SK-N-SH (cell line): ENCODE measurements around the gene ANKRD9. TPM values are rescaled to one million over a fixed set of nuclear protein-coding genes. Genes with fewer than 3 reads are reported as not detected.

ENCODE experiments used
- CTCF ChIA-PET: fragments of 300-600, 350-600 bp; formaldehyde crosslinking; extraction: SDS; loops from one replicate; lab custom pipeline; 2021; lab: Yijun Ruan, JAX
- POLR2A ChIA-PET: fragments of 350-600 bp; sonication (Branson Sonifier 250); formaldehyde crosslinking; extraction: SDS; loops from one replicate; lab custom pipeline; 2020; ENCODE audit warnings: antibody characterized with exemption, inconsistent platforms; lab: Yijun Ruan, JAX
- DNase-seq: peaks from one replicate; pipeline ENCODE4 v3.0.0; 2012
- H2AFZ ChIP-seq: fragments of 200-600 bp; sonication (generic); 2 replicates; pipeline ENCODE4 v1.8.1; 2016; ENCODE audit warnings: antibody characterized with exemption, mild to moderate bottlenecking, low read depth
- H3F3A ChIP-seq: fragments of 200-600 bp; sonication (generic); replicated peaks from 2 replicates; pipeline ENCODE3; 2016; ENCODE audit warnings: antibody characterized with exemption, mild to moderate bottlenecking; ENCODE audit not compliant: insufficient read depth
- H3K27ac ChIP-seq, 2 experiments: fragments of 200-500 bp in 1 of 2; fragments of 200-600 bp in 1 of 2; sonication (Bioruptor generic) in 1 of 2; sonication (generic), shearing (Covaris generic) in 1 of 2; 2 replicates each; pipeline versions ENCODE4 v1.5.1 to v1.6.1; 2014 to 2016; ENCODE audit warnings: low read depth in 2 of 2, inconsistent platforms in 1 of 2, low read length in 1 of 2, mild to moderate bottlenecking in 1 of 2, mixed read lengths in 1 of 2
- H3K27me3 ChIP-seq: fragments of 200-600 bp; sonication (generic), shearing (Covaris generic); 2 replicates; pipeline ENCODE4 v1.6.1; 2016; ENCODE audit warnings: mixed run types; ENCODE audit not compliant: insufficient read depth
- H3K36me3 ChIP-seq, 2 experiments: fragments of 200-500 bp in 1 of 2; fragments of 200-600 bp in 1 of 2; sonication (Bioruptor generic) in 1 of 2; sonication (generic) in 1 of 2; replicated peaks in 1 of 2; 2 replicates each; pipeline versions ENCODE3 to v1.5.1; 2014 to 2016; ENCODE audit warnings: low read length in 1 of 2, mild to moderate bottlenecking in 1 of 2; ENCODE audit not compliant: insufficient read depth in 2 of 2, control insufficient read depth in 1 of 2
- H3K4me1 ChIP-seq, 2 experiments: fragments of 200-500 bp in 1 of 2; fragments of 200-600 bp in 1 of 2; sonication (Bioruptor generic) in 1 of 2; sonication (generic), shearing (Covaris generic) in 1 of 2; 2 replicates each; pipeline versions ENCODE4 v1.5.1 to v1.6.1; 2014 to 2016; ENCODE audit warnings: low read depth in 1 of 2, low read length in 1 of 2, mixed run types in 1 of 2; ENCODE audit not compliant: insufficient read depth in 2 of 2, control insufficient read depth in 1 of 2
- H3K4me2 ChIP-seq: fragments of 200-600 bp; sonication (generic), shearing (Covaris generic); 2 replicates; pipeline ENCODE4 v1.6.1; 2017; ENCODE audit warnings: mixed run types
- H3K4me3 ChIP-seq, 2 experiments: fragments of 200-500 bp in 1 of 2; fragments of 200-600 bp in 1 of 2; sonication (Bioruptor generic) in 1 of 2; sonication (generic), shearing (Covaris generic) in 1 of 2; 2 replicates each; pipeline versions ENCODE4 v1.5.1 to v1.8.1; 2014 to 2016; ENCODE audit warnings: low read depth in 2 of 2, inconsistent platforms in 1 of 2, low read length in 1 of 2, mild to moderate bottlenecking in 1 of 2, mixed read lengths in 1 of 2, moderate library complexity in 1 of 2
- H3K79me2 ChIP-seq: fragments of 200-600 bp; sonication (generic); 2 replicates; pipeline ENCODE4 v1.8.1; 2017; ENCODE audit warnings: mild to moderate bottlenecking; ENCODE audit not compliant: insufficient read depth
- H3K9ac ChIP-seq: fragments of 200-600 bp; sonication (generic); 2 replicates; pipeline ENCODE4 v1.6.1; 2017; ENCODE audit warnings: mixed run types
- H3K9me2 ChIP-seq: fragments of 200-600 bp; sonication (generic); 2 replicates; pipeline ENCODE4 v1.6.1; 2017; ENCODE audit warnings: mixed run types
- H3K9me3 ChIP-seq: fragments of 200-600 bp; sonication (generic); 2 replicates; pipeline ENCODE4 v1.6.1; 2017; ENCODE audit warnings: mixed run types, mild to moderate bottlenecking, moderate library complexity
- H4K20me1 ChIP-seq: fragments of 200-600 bp; sonication (generic); 2 replicates; pipeline ENCODE4 v1.6.1; 2017; ENCODE audit warnings: mild to moderate bottlenecking, mixed run types; ENCODE audit not compliant: insufficient read depth
- ELF1 ChIP-seq: IDR thresholded peaks from 2 replicates; pipeline ENCODE4 v1.4.0; 2012
- EP300 ChIP-seq, 2 experiments: IDR thresholded peaks; 2 replicates each; pipeline versions ENCODE4 v1.4.0 to v1.6.1; 2012; ENCODE audit warnings: borderline replicate concordance in 1 of 2, low read depth in 1 of 2, low read length in 1 of 2
- FOSL2 ChIP-seq: IDR thresholded peaks from 2 replicates; pipeline ENCODE4 v1.4.0; 2012; ENCODE audit warnings: low read depth, mild to moderate bottlenecking, moderate library complexity, borderline replicate concordance
- GATA2 ChIP-seq: sonication (generic); formaldehyde crosslinking; IDR thresholded peaks from 2 replicates; pipeline ENCODE4 v1.5.0; 2020; ENCODE audit warnings: mild to moderate bottlenecking, missing genetic modification reagents
- JUND ChIP-seq: IDR thresholded peaks from 2 replicates; pipeline ENCODE4 v1.4.0; 2012
- MEF2A ChIP-seq: IDR thresholded peaks from 2 replicates; pipeline ENCODE4 v1.4.0; 2012; ENCODE audit warnings: low read depth, borderline replicate concordance
- NFIC ChIP-seq: IDR thresholded peaks from 2 replicates; pipeline ENCODE4 v1.4.0; 2012; ENCODE audit warnings: borderline replicate concordance
- PBX3 ChIP-seq: IDR thresholded peaks from 2 replicates; pipeline ENCODE4; 2012
- POLR2AphosphoS5 ChIP-seq: IDR thresholded peaks from 2 replicates; pipeline ENCODE4 v1.6.1; 2012; ENCODE audit warnings: low read depth, low read length
- RAD21 ChIP-seq: IDR thresholded peaks from 2 replicates; pipeline ENCODE4 v1.6.1; 2012; ENCODE audit warnings: mild to moderate bottlenecking, low read length
- RFX5 ChIP-seq: IDR thresholded peaks from 2 replicates; pipeline ENCODE4 v1.6.1; 2012; ENCODE audit warnings: mild to moderate bottlenecking, improper control_type of control experiment, low read length
- RXRA ChIP-seq: IDR thresholded peaks from 2 replicates; pipeline ENCODE4 v1.4.0; 2012; ENCODE audit warnings: low read depth, mild to moderate bottlenecking, borderline replicate concordance
- SIN3A ChIP-seq: IDR thresholded peaks from 2 replicates; pipeline ENCODE4 v1.6.1; 2012; ENCODE audit warnings: low read depth, mild to moderate bottlenecking, low read length, moderate library complexity, borderline replicate concordance
- SMC3 ChIP-seq: IDR thresholded peaks from 2 replicates; pipeline ENCODE4 v1.6.1; 2012; ENCODE audit warnings: low read depth, low read length, improper control_type of control experiment
- TAF1 ChIP-seq: IDR thresholded peaks from 2 replicates; pipeline ENCODE4 v1.6.1; 2012; ENCODE audit warnings: low read depth, mild to moderate bottlenecking, low read length, moderate library complexity, borderline replicate concordance
- USF1 ChIP-seq: IDR thresholded peaks from 2 replicates; pipeline ENCODE4 v1.4.0; 2012; ENCODE audit warnings: low read depth, borderline replicate concordance
- ZBTB33 ChIP-seq: IDR thresholded peaks from 2 replicates; pipeline ENCODE4 v1.4.0; 2012; ENCODE audit warnings: low read depth, borderline replicate concordance
- WGBS: methylation state at CpG from one replicate; pipeline ENCODE4 v1.1.6; 2017; ENCODE audit warnings: low lambda C conversion rate; 5-methylcytosine and 5-hydroxymethylcytosine counted together
- polyA plus RNA-seq, 3 experiments: library from polyadenylated mRNA; depleted of rRNA; stranded (reverse); fragments of >200 nt; gene quantifications; 2 replicates each; pipeline ENCODE4 v1.2.3, GENCODE V29; 2012

The ANKRD9 gene
- polyA plus RNA-seq, 1 of the 3 experiments (the other 2 are of a cell fraction) = 21.3 TPM

- ChIA-PET POLR2A (no interaction called here), CTCF (no interaction called here)
- 68% methylated on average over 4 of the region's 11 CpGs for WGBS
- Histone ChIP-seq H2AFZ (no peak overlapping the region), H3K79me2 (no peaks in the 10 kb centered on the region), H3K36me3 (peaks cover 0 to 20% of the 10 kb centered on the region in 2 experiments), H3K4me3 (no peak overlapping the region), H4K20me1 (no peaks in the 10 kb centered on the region), H3K9me3 (no peaks in the 10 kb centered on the region), H3K4me2 (no peak overlapping the region), H3K9me2 (no peaks in the 10 kb centered on the region)
- DNase-seq = no peak
- TF ChIP-seq ELF1 = no peak
- TF ChIP-seq USF1 = no peak
- no peak for TF ChIP-seq PBX3
- TF ChIP-seq ZBTB33 = no peak
- TF ChIP-seq RAD21 = no peak
- no peak for TF ChIP-seq GATA2 (CRISPR knock-in tag)
- TF ChIP-seq FOSL2 = no peak
- no peak for TF ChIP-seq MEF2A
- no peak for TF ChIP-seq SMC3
- TF ChIP-seq TAF1 = no peak
- no peak for TF ChIP-seq RXRA
- TF ChIP-seq, all 33 proteins: peak for 0
- H3K27me3 ChIP-seq = no peaks in the 10 kb centered on the region
- H3F3A ChIP-seq = no peaks in the 10 kb centered on the region
- H3K9ac ChIP-seq = no peak overlapping the region
- peaks cover 0 to 4% of the 10 kb centered on the region in 2 experiments; a peak in 1 of 4 replicates for H3K4me1 ChIP-seq
- no peak overlapping the region; a peak in 1 of 4 replicates for H3K27ac ChIP-seq
Measured at GRCh38 chr14:102496331-102496691, 13.3 kb downstream of the ANKRD9 start.

DNA sequence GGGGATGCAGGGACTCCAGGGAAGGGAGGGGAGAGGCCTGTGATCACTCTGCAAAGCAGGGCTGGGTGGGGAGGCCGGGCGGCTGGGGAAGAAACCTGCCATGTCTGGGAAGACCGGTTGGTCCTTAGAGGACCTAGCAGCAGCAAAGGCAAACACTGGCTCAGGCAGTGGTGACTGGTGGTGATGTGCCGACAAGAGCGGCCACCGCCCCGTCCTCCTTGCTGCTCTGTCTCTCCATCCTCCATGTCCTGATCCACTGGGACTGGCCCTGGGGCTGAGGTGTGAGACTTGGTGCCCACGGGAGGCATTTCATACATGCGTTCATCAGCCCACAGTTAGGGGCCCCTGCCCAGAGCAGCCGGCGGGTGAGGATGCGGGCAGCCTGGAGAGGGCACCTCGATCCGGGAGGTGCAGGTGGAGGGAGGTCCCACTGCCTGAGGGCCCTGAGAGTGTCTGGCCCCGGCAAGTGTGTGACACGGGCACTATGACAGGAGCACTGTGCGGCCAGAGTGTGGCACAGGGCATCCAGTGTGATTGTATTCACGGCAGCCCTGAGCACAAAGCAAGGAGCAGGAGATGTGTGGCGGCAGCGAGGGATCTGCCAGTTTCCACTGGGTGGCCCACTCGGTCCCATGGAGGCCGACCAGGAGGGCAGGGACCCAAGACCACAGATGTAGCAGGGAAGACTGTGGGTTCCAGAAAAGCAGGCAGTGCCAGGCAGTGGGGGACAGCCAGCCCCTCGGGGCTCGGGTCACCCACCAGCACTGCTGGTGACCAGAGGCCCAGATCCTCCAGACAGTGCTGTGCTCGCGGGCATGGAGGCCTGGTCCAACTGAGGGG, 13.9 kb downstream of the ANKRD9 start:
- ChIA-PET CTCF (no interaction called here), POLR2A (no interaction called here)
- no peak overlapping the region for H3K4me3 ChIP-seq
- H3K36me3 ChIP-seq = peaks cover 0 to 17% of the 10 kb centered on the region in 2 experiments
- no peak overlapping the region; a peak in 1 of 4 replicates for H3K27ac ChIP-seq
- no peak overlapping the region for H2AFZ ChIP-seq
- H3K9me3 ChIP-seq = no peaks in the 10 kb centered on the region
- no peak for DNase-seq
- no peaks in the 10 kb centered on the region for H3K79me2 ChIP-seq
- TF ChIP-seq EP300 (IDR thresholded peaks at IDR 0.05; ENCODE audit: borderline replicate concordance in 1 of 2, low read depth in 1 of 2, low read length in 1 of 2) = no peak
- no peak for TF ChIP-seq RFX5
- TF ChIP-seq ELF1 = no peak
- TF ChIP-seq NFIC = no peak
- no peak for TF ChIP-seq POLR2AphosphoS5
- TF ChIP-seq SIN3A = no peak
- no peak for TF ChIP-seq JUND
- H3K9me2 ChIP-seq = no peaks in the 10 kb centered on the region
- H3K27me3 ChIP-seq = no peaks in the 10 kb centered on the region
- no peak overlapping the region for H3K4me2 ChIP-seq
- no peak overlapping the region for H3K9ac ChIP-seq
- H4K20me1 ChIP-seq = no peaks in the 10 kb centered on the region
- no peaks in the 10 kb centered on the region for H3F3A ChIP-seq
- peaks cover 0 to 4% of the 10 kb centered on the region in 2 experiments; a peak in 1 of 4 replicates for H3K4me1 ChIP-seq
- WGBS = 85% methylated on average over 16 of the region's 26 CpGs
